IMR-90 (cell line): ENCODE data around the gene MEGF9. TPM values are rescaled to one million over a fixed set of nuclear protein-coding genes. Genes with fewer than 3 reads are reported as not detected.

Experiments
- ATAC-seq: fragments of 200-7000 bp; cut with Tn5 transposase; 2 replicates; pipeline ENCODE4 v1.9.1; 2020; ENCODE audit warnings: low read depth, mild to moderate bottlenecking, moderate library complexity
- BruUV-seq: library from RNA; stranded (reverse); fragments of 400-500 nt; replicated peaks from 2 replicates; lab custom pipeline; 2021; lab: Mats Ljungman, UMichigan
- CTCF ChIA-PET: fragments of 300-600 bp; formaldehyde crosslinking; extraction: SDS; loops from one replicate; lab custom pipeline; 2021; ENCODE audit warnings: antibody characterized with exemption; lab: Yijun Ruan, JAX
- POLR2A ChIA-PET: fragments of 300-600 bp; sonication (Branson Sonifier 250); formaldehyde crosslinking; loops from one replicate; lab custom pipeline; 2022; ENCODE audit warnings: antibody characterized with exemption; ENCODE audit not compliant: unreplicated experiment; lab: Charles Lee
- DNase-seq: peaks from one replicate; pipeline ENCODE4 v3.0.0; 2013
- H2AFZ ChIP-seq: replicated peaks from 2 replicates; pipeline ENCODE3; 2013; ENCODE audit warnings: low read length, mild to moderate bottlenecking; ENCODE audit not compliant: poor library complexity
- H2AK5ac ChIP-seq: 2 replicates; pipeline ENCODE4 v1.6.1; 2013; ENCODE audit warnings: low read depth, low read length, inconsistent platforms
- H2AK9ac ChIP-seq: replicated peaks from 2 replicates; pipeline ENCODE3; 2013; ENCODE audit warnings: mild to moderate bottlenecking, low read depth, low read length, moderate library complexity; ENCODE audit not compliant: poor library complexity
- H2BK120ac ChIP-seq: 2 replicates; pipeline ENCODE4 v1.6.1; 2013; ENCODE audit warnings: low read depth, low read length, inconsistent platforms
- H2BK15ac ChIP-seq: 3 replicates; pipeline ENCODE4 v1.6.1; 2013; ENCODE audit warnings: low read depth, low read length, inconsistent platforms
- H2BK20ac ChIP-seq: 2 replicates; pipeline ENCODE4 v1.6.1; 2013; ENCODE audit warnings: low read depth, mild to moderate bottlenecking, inconsistent platforms, low read length, moderate library complexity
- H2BK5ac ChIP-seq: 2 replicates; pipeline ENCODE4 v1.6.1; 2013; ENCODE audit warnings: mild to moderate bottlenecking, low read depth, low read length, inconsistent platforms; ENCODE audit not compliant: poor library complexity, severe bottlenecking
- H3K14ac ChIP-seq: replicated peaks from 2 replicates; pipeline ENCODE4 v1.6.1; 2013; ENCODE audit warnings: low read depth, low read length, inconsistent platforms
- H3K18ac ChIP-seq: 2 replicates; pipeline ENCODE4 v1.6.1; 2013; ENCODE audit warnings: low read depth, low read length, control low read depth
- H3K23ac ChIP-seq: 2 replicates; pipeline ENCODE4 v1.6.1; 2013; ENCODE audit warnings: low read depth, low read length, inconsistent platforms
- H3K27ac ChIP-seq: 2 replicates; pipeline ENCODE4 v1.5.1; 2013; ENCODE audit warnings: mild to moderate bottlenecking, control low read depth, low read length; ENCODE audit not compliant: insufficient read depth
- H3K27me3 ChIP-seq: 2 replicates; pipeline ENCODE4 v1.6.1; 2013; ENCODE audit warnings: low read length; ENCODE audit not compliant: control insufficient read depth, insufficient read depth
- H3K36me3 ChIP-seq: 2 replicates; pipeline ENCODE4 v1.6.1; 2013; ENCODE audit warnings: low read length, mixed read lengths; ENCODE audit not compliant: control insufficient read depth, insufficient read depth
- H3K4ac ChIP-seq: 2 replicates; pipeline ENCODE4 v1.6.1; 2013; ENCODE audit warnings: low read depth, low read length, inconsistent platforms
- H3K4me1 ChIP-seq: 2 replicates; pipeline ENCODE4 v1.6.1; 2013; ENCODE audit warnings: low read length, mixed read lengths; ENCODE audit not compliant: control insufficient read depth, insufficient read depth
- H3K4me2 ChIP-seq: 2 replicates; pipeline ENCODE4 v1.6.1; 2013; ENCODE audit warnings: low read depth, mild to moderate bottlenecking, control low read depth, low read length, moderate library complexity
- H3K4me3 ChIP-seq: 2 replicates; pipeline ENCODE4 v1.5.1; 2013; ENCODE audit warnings: low read depth, mild to moderate bottlenecking, control low read depth, low read length, moderate library complexity; ENCODE audit not compliant: insufficient read depth
- H3K56ac ChIP-seq: 2 replicates; pipeline ENCODE4 v1.6.1; 2013; ENCODE audit warnings: low read length, inconsistent platforms; ENCODE audit not compliant: insufficient read depth; ENCODE audit errors: extremely low read depth
- H3K79me1 ChIP-seq, 2 experiments: 2 replicates each; pipeline ENCODE4 v1.6.1; 2013; ENCODE audit warnings: low read length in 2 of 2, inconsistent platforms in 1 of 2, low read depth in 1 of 2
- H3K9ac ChIP-seq: 2 replicates; pipeline ENCODE4 v1.6.1; 2013; ENCODE audit warnings: low read depth, low read length, control low read depth
- H3K9me1 ChIP-seq: 2 replicates; pipeline ENCODE4 v1.6.1; 2013; ENCODE audit warnings: low read length, inconsistent platforms; ENCODE audit not compliant: insufficient read depth
- H3K9me3 ChIP-seq: 2 replicates; pipeline ENCODE4 v1.6.1; 2013; ENCODE audit warnings: low read length; ENCODE audit not compliant: control insufficient read depth, insufficient read depth
- H4K20me1 ChIP-seq: 2 replicates; pipeline ENCODE4 v1.6.1; 2013; ENCODE audit warnings: low read length, inconsistent platforms; ENCODE audit not compliant: insufficient read depth
- H4K5ac ChIP-seq: 2 replicates; pipeline ENCODE4 v1.6.1; 2013; ENCODE audit warnings: mild to moderate bottlenecking, low read depth, low read length, control low read depth
- H4K8ac ChIP-seq, 2 experiments: 2 replicates each; pipeline ENCODE4 v1.6.1; 2013; ENCODE audit warnings: low read depth in 2 of 2, low read length in 2 of 2, control low read depth in 1 of 2, inconsistent platforms in 1 of 2
- H4K91ac ChIP-seq: 2 replicates; pipeline ENCODE4 v1.6.1; 2013; ENCODE audit warnings: low read depth, low read length, inconsistent platforms; ENCODE audit not compliant: insufficient read depth
- BHLHE40 ChIP-seq: fragments of 150-350 bp; IDR thresholded peaks from 2 replicates; pipeline ENCODE4 v1.6.1; 2016; ENCODE audit warnings: mild to moderate bottlenecking, low read depth, low read length
- RCOR1 ChIP-seq: IDR thresholded peaks from 2 replicates; pipeline ENCODE4 v1.6.1; 2012; ENCODE audit warnings: mild to moderate bottlenecking, low read length, improper control_type of control experiment; ENCODE audit not compliant: insufficient replicate concordance
- WGBS, 2 experiments: methylation state at CpG; one replicate each; pipeline versions ENCODE4 v1.1.5 to v1.1.7; 2013; ENCODE audit warnings: missing lambda C conversion rate in 2 of 2; ENCODE audit not compliant: insufficient read length in 1 of 2; ENCODE audit errors: extremely low coverage in 2 of 2; 5-methylcytosine and 5-hydroxymethylcytosine counted together
- dilution Hi-C: fragments of 300-500 bp; cut with HindIII; formaldehyde crosslinking; loops from one replicate; pipeline ENCODE4 v1.14.3; 2018; ENCODE audit warnings: low sequenced_read_pairs; ENCODE audit not compliant: unreplicated experiment
- in situ Hi-C: fragments of 300-500 bp; cut with MboI; formaldehyde crosslinking; loops from 3 replicates; pipeline ENCODE4 v1.14.3; 2019; ENCODE audit warnings: low sequenced_read_pairs, inconsistent platforms, mixed read lengths
- intact Hi-C: fragments of 100-400 bp; cut with micrococcal nuclease; formaldehyde crosslinking; loops from 2 replicates; pipeline ENCODE4 v1.10.0; 2022
- polyA plus RNA-seq, 3 experiments: library from polyadenylated mRNA; depleted of rRNA; stranded (reverse); fragments of >200 nt; gene quantifications; 2 replicates each; pipeline ENCODE4 v1.2.3, GENCODE V29; 2012; ENCODE audit warnings: low replicate concordance in 1 of 3
- total RNA-seq: library from RNA; depleted of rRNA; stranded (reverse); fragments of >200 nt; gene quantifications from 2 replicates; pipeline ENCODE4 v1.2.3, GENCODE V29; 2012

The MEGF9 gene
- total and polyA plus RNA-seq, 2 of the 4 experiments (the other 2 are of a cell fraction): 3.4 TPM

DNA sequence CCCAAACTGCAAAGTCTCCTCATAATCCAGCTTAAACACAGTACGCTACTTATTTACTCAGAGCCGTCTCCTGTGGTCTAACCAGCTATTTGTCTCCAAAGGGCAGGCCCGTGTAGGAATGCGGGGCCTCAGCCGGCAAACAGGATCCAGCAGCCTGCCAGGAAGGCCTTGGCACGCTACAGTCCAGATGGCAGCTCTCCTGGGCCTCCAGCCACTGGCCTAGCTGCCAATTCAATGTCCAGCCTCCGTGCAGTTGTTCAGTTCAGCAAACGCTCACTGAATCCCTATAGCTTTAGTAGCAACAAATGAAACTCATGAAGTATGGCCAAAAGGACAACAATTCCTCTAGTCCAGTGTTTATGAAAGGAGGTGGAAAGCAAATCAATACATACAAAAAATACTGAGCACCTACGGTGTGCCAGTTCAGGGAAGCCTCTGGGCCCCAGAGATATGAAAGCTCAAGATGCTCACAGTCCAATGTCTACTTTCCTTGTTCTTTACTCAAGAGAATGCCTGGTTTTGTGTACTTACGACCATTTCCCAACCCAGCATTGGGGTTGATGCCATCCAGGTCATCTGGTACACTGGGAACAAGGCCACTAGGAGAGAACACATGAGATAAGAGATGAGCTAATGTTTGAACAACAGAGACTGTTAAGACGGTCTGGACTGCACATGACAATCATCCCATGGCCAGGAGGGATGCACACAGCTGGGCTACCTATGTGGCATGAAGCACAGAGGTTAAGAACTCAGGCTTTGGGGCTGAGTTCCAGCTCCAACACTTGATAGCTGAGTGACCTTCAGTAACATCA lies 142.6 kb downstream of the MEGF9 start:
- Histone ChIP-seq H3K4ac (peak overlapping the region; percentile 78), H3K4me3 (no peak overlapping the region), H2AFZ (no peak overlapping the region), H3K79me1 (peaks cover 41 to 52% of the 10 kb centered on the region in 2 experiments), H2AK5ac (peak overlapping the region; percentile 31; the same call in 1 of the 2 replicates), H3K27me3 (no peaks in the 10 kb centered on the region), H2BK5ac (peak overlapping the region; percentile 43), H4K20me1 (no peaks in the 10 kb centered on the region), H3K56ac (no peak overlapping the region), H3K27ac (peak overlapping the region; percentile 90; the same call in 1 of the 2 replicates), H2AK9ac (no peak overlapping the region), H3K9me1 (peaks cover 7% of the 10 kb centered on the region), H2BK20ac (peak overlapping the region; percentile 60), H3K23ac (peak overlapping the region; percentile 27), H3K9ac (no peak overlapping the region), H2BK120ac (peak overlapping the region; percentile 83), H4K91ac (peak overlapping the region; percentile 81), H2BK15ac (peak overlapping the region; percentile 23; the same call in 2 of the 3 replicates), H3K4me1 (peaks cover 4% of the 10 kb centered on the region; the same call in 1 of the 2 replicates), H4K8ac (peak overlapping the region; percentile 26 to 74; a peak in 3 of 4 replicates), H4K5ac (peak overlapping the region; percentile 47; the same call in 1 of the 2 replicates), H3K4me2 (0 out of 2 replicates have a peak overlapping the region, but pooled peaks have one; percentile 5), H3K9me3 (no peaks in the 10 kb centered on the region), H3K18ac (peak overlapping the region; percentile 39), H3K14ac (peak overlapping the region; percentile 5), H3K36me3 (peaks cover 11% of the 10 kb centered on the region)
- in situ Hi-C loops: no loop called here
- BruUV-seq: no TSS peak
- CTCF ChIA-PET: interaction anchor here (0.7 kb wide), 2 partner anchors 16 to 49 kb away, joined by 3 read pairs; no protein-coding TSS in a partner anchor
- WGBS, 2 experiments: 58% methylated on average over 5 of the region's 11 CpGs; no CpG with 5 or more reads in 1 of the 2 experiments
- DNase-seq (peak; percentile 85), ATAC-seq (peak; percentile 85)
- TF ChIP-seq RCOR1 (no peak), BHLHE40 (peak; percentile 52; the same call in 1 of the 2 replicates)
- dilution Hi-C loops: no loop called here
- POLR2A ChIA-PET: interaction anchor here (1.0 kb wide), 1 partner anchor 39 kb away, joined by 3 read pairs; no protein-coding TSS in a partner anchor
- intact Hi-C loops: no loop called here
